Dendritic cell treated with granulocyte-macrophage colony-stimulating factor and Interleukin-4, amounts not matched to agents 40 ng/mL and 50 ng/mL, for 4 days (primary cell): ENCODE data around the gene PDE8B.

Experiments used
- H3K27ac Mint-ChIP-seq: one replicate; pipeline ENCODE4 v1.8.0; 2022; ENCODE audit warnings: mild to moderate bottlenecking, mixed read lengths
- H3K27me3 Mint-ChIP-seq: one replicate; pipeline ENCODE4 v1.8.0; 2022; ENCODE audit warnings: mild to moderate bottlenecking, mixed read lengths
- H3K36me3 Mint-ChIP-seq: one replicate; pipeline ENCODE4 v1.8.0; 2022; ENCODE audit warnings: low read depth, mixed read lengths
- H3K4me1 Mint-ChIP-seq: one replicate; pipeline ENCODE4 v1.8.0; 2022; ENCODE audit warnings: low read depth, mixed read lengths
- H3K4me3 Mint-ChIP-seq: one replicate; pipeline ENCODE4 v1.8.0; 2022; ENCODE audit warnings: mild to moderate bottlenecking, moderate library complexity, mixed read lengths
- H3K9me3 Mint-ChIP-seq: one replicate; pipeline ENCODE4 v1.8.0; 2022; ENCODE audit warnings: mixed read lengths
- intact Hi-C: fragments of 100-400 bp; cut with micrococcal nuclease; formaldehyde crosslinking; loops from one replicate; pipeline ENCODE4 v1.15.0; 2022

Gene PDE8B

GRCh38 chr5:77343165-77343564 is 132.7 kb downstream of the PDE8B start:
- no peak overlapping the region for H3K27ac Mint-ChIP-seq
- H3K4me1 Mint-ChIP-seq: no peaks in the 10 kb centered on the region
- H3K27me3 Mint-ChIP-seq: no peaks in the 10 kb centered on the region
- H3K4me3 Mint-ChIP-seq: no peak overlapping the region
- no peaks in the 10 kb centered on the region for H3K36me3 Mint-ChIP-seq
- no peaks in the 10 kb centered on the region for H3K9me3 Mint-ChIP-seq
- intact Hi-C loops: no loop called here

- Mint-ChIP-seq H3K4me1 (no peaks in the 10 kb centered on the region), H3K36me3 (no peaks in the 10 kb centered on the region), H3K27me3 (no peaks in the 10 kb centered on the region), H3K4me3 (no peak overlapping the region), H3K27ac (no peak overlapping the region), H3K9me3 (no peaks in the 10 kb centered on the region)
- intact Hi-C loops: no loop called here
Observed at GRCh38 chr5:77347435-77348098, 137.1 kb downstream of the PDE8B start.

DNA sequence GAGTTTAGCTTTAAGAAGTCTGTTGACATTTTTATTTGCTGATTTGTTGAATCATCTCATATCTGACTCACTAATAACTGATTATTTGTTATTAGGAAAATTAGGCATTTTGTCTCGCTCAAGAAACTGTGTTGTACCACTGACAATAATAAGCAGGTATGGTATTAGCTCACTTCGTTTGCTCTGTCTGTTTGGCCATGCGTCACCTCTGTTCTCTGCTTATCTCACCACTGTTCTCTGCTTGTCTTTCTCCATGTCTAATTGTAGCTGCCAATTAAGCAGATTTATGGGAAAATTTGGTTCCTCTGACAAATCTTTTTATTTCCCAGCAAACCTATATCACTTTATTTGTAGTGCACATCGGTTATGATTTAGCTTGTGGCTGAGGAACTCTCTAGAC is 142.8 kb downstream of the PDE8B start:
- Mint-ChIP-seq H3K27me3 (peaks cover 2% of the 10 kb centered on the region), H3K4me1 (peaks cover 5% of the 10 kb centered on the region), H3K27ac (no peak overlapping the region), H3K9me3 (no peaks in the 10 kb centered on the region), H3K36me3 (no peaks in the 10 kb centered on the region), H3K4me3 (no peak overlapping the region)
- intact Hi-C loops: no loop called here

GRCh38 chr5:77354454-77354853 is 144.0 kb downstream of the PDE8B start:
- Mint-ChIP-seq H3K27ac (no peak overlapping the region), H3K9me3 (no peaks in the 10 kb centered on the region), H3K27me3 (peaks cover 2% of the 10 kb centered on the region), H3K4me3 (no peak overlapping the region), H3K36me3 (no peaks in the 10 kb centered on the region), H3K4me1 (peaks cover 7% of the 10 kb centered on the region)
- intact Hi-C loops: no loop called here

GRCh38 chr5:77355080-77355479 is 144.6 kb downstream of the PDE8B start:
- H3K4me1 Mint-ChIP-seq: peaks cover 7% of the 10 kb centered on the region
- H3K27ac Mint-ChIP-seq: no peak overlapping the region
- H3K4me3 Mint-ChIP-seq: no peak overlapping the region
- no peaks in the 10 kb centered on the region for H3K36me3 Mint-ChIP-seq
- no peaks in the 10 kb centered on the region for H3K9me3 Mint-ChIP-seq
- intact Hi-C loops: no loop called here
- H3K27me3 Mint-ChIP-seq: peaks cover 2% of the 10 kb centered on the region

DNA sequence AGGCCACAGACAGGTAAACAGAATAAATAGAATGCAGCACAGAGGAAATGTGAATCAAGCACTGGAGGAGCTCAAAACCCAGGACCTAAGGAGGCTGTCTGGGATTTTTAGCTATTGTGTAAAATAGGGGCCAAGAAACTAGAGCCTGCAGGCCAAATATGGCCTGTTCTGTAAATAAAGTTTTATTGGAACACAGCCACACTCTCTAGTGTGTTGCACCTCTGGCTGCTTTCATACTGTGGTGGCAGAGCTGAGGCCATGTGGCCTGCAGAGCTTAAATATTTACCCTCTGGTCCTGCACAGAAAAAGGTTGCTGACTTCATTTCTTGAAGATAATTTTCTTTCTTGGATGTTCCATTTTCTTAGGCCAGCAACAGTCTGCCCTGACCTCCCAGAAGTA is 145.3 kb downstream of the PDE8B start:
- H3K9me3 Mint-ChIP-seq: no peaks in the 10 kb centered on the region
- peaks cover 2% of the 10 kb centered on the region for H3K27me3 Mint-ChIP-seq
- H3K4me3 Mint-ChIP-seq: no peak overlapping the region
- H3K36me3 Mint-ChIP-seq: no peaks in the 10 kb centered on the region
- H3K27ac Mint-ChIP-seq: no peak overlapping the region
- intact Hi-C loops: no loop called here
- peaks cover 7% of the 10 kb centered on the region for H3K4me1 Mint-ChIP-seq

DNA sequence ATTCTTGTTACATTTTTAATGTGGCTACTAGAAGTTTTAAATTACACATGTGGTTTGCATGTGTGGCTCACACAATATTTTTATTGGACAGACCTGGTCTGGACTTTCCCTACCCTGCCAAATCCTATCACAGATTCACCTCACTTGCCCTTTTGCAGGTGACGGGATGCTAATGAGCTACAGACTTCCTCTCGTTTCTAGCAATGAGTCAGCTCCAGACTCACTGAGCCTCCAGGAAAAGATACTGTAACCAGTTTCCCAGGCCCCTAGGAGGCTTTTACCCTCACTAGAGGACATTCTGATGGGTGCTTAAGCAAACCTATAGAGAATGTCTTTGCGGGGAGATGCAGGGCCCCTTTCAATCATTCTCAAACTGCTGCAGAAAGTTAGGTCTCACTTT is 146.3 kb downstream of the PDE8B start:
- peaks cover 7% of the 10 kb centered on the region for H3K4me1 Mint-ChIP-seq
- no peak overlapping the region for H3K4me3 Mint-ChIP-seq
- no peak overlapping the region for H3K27ac Mint-ChIP-seq
- no peaks in the 10 kb centered on the region for H3K36me3 Mint-ChIP-seq
- intact Hi-C loops: no loop called here
- no peaks in the 10 kb centered on the region for H3K9me3 Mint-ChIP-seq
- peaks cover 2% of the 10 kb centered on the region for H3K27me3 Mint-ChIP-seq

DNA sequence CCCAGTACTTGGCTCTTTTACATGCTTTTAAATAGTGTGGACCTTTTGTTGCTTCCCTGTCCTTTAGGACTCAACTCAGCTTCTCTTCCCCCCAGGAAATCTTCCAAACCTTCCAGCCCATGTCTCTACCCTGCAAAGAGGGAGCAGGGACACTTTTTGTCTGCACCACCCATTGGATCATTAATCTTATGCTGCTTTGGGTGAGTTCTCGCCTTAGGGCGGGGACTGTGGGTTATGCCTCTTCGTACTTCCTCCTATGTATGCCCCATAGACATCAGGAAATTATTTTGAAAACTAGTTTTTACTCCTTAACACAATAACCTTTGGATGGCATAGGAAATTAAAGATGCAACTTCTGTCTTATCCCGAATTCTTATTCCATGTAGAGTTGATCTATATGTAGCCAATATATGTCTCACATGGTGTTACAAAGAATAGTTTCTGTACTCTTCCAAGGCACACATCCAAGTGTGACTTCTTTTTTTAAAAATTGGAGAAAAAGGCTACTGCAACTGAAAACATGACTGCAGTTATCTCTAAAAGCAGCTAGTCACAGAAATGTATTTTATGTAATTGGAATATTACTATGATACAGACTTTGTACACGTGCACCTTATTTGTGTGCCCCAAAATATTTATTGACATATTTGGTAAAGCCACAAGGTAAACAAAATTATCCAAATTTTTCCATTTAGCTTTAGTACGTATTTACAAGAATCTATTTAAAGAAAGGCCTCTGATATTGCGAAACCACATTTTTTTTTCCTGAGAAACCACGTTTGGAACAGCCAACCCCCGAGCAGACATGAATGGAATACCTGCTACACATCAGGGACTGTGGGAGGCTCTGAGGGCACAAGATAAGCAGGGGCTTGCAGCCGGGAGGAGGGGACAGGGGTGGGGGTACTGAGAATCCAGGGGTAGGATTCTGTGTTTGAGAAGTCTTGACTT is 148.1 kb downstream of the PDE8B start:
- no peaks in the 10 kb centered on the region for H3K36me3 Mint-ChIP-seq
- no peak overlapping the region for H3K4me3 Mint-ChIP-seq
- intact Hi-C loops: no loop called here
- H3K4me1 Mint-ChIP-seq: peaks cover 7% of the 10 kb centered on the region
- peaks cover 2% of the 10 kb centered on the region for H3K27me3 Mint-ChIP-seq
- no peak overlapping the region for H3K27ac Mint-ChIP-seq
- H3K9me3 Mint-ChIP-seq: no peaks in the 10 kb centered on the region

DNA sequence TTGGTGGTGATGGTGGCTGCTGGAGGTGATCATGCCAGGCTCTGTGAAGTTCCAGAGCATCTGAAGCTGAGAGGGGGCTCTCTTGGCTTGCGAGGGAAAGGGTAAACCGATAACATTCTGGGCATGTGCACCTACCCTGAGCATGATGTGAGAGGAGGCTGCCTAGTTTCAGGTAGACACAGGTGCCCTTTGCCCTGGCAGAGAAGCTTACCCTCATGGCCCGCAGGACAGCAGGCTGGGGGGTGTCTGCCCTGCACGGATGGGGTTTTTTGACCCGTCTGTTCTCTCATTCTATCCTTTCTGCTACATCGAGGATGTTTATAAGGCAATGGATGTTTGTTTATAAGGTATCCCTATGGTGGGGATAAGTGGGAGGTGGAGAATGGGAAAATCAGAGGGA is 148.8 kb downstream of the PDE8B start:
- H3K27me3 Mint-ChIP-seq: peaks cover 2% of the 10 kb centered on the region
- H3K27ac Mint-ChIP-seq: no peak overlapping the region
- no peaks in the 10 kb centered on the region for H3K9me3 Mint-ChIP-seq
- H3K36me3 Mint-ChIP-seq: no peaks in the 10 kb centered on the region
- H3K4me3 Mint-ChIP-seq: no peak overlapping the region
- intact Hi-C loops: no loop called here
- H3K4me1 Mint-ChIP-seq: peaks cover 7% of the 10 kb centered on the region

- H3K27ac Mint-ChIP-seq: no peak overlapping the region
- H3K36me3 Mint-ChIP-seq: no peaks in the 10 kb centered on the region
- H3K9me3 Mint-ChIP-seq: no peaks in the 10 kb centered on the region
- H3K4me3 Mint-ChIP-seq: no peak overlapping the region
- intact Hi-C loops: no loop called here
- no peaks in the 10 kb centered on the region for H3K27me3 Mint-ChIP-seq
- H3K4me1 Mint-ChIP-seq: peaks cover 7% of the 10 kb centered on the region
Observed at GRCh38 chr5:77360381-77360780, 149.9 kb downstream of the PDE8B start.

DNA sequence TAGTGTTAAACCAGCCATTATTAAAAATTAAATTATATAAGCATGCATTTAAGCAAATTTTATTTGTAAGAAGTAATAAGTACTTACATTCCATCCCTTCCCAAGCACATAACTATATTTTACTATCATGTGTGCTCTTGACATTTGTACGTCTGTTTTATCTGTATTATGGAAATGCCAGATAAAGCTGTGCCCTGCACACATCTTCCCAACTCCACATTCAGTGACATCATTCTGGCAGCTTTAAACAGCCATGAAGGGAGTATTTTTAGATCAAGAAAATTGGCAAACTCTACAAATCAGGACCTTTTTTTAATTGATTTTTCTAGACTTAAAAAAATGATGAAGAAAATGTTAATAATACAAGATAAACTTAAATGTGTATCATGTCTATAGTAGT is 150.5 kb downstream of the PDE8B start:
- Mint-ChIP-seq H3K27ac (no peak overlapping the region), H3K9me3 (no peaks in the 10 kb centered on the region), H3K27me3 (no peaks in the 10 kb centered on the region), H3K36me3 (no peaks in the 10 kb centered on the region), H3K4me1 (peaks cover 7% of the 10 kb centered on the region), H3K4me3 (no peak overlapping the region)
- intact Hi-C loops: no loop called here

GRCh38 chr5:77366717-77367500 is 156.4 kb downstream of the PDE8B start:
- intact Hi-C loops: no loop called here
- H3K27me3 Mint-ChIP-seq: no peaks in the 10 kb centered on the region
- no peak overlapping the region for H3K4me3 Mint-ChIP-seq
- H3K27ac Mint-ChIP-seq: no peak overlapping the region
- H3K4me1 Mint-ChIP-seq: peaks cover 5% of the 10 kb centered on the region
- H3K9me3 Mint-ChIP-seq: no peaks in the 10 kb centered on the region
- no peaks in the 10 kb centered on the region for H3K36me3 Mint-ChIP-seq

GRCh38 chr5:77367741-77368140 is 157.3 kb downstream of the PDE8B start:
- Mint-ChIP-seq H3K4me3 (no peak overlapping the region), H3K4me1 (peaks cover 5% of the 10 kb centered on the region), H3K9me3 (no peaks in the 10 kb centered on the region), H3K27me3 (no peaks in the 10 kb centered on the region), H3K36me3 (no peaks in the 10 kb centered on the region), H3K27ac (no peak overlapping the region)
- intact Hi-C loops: no loop called here

DNA sequence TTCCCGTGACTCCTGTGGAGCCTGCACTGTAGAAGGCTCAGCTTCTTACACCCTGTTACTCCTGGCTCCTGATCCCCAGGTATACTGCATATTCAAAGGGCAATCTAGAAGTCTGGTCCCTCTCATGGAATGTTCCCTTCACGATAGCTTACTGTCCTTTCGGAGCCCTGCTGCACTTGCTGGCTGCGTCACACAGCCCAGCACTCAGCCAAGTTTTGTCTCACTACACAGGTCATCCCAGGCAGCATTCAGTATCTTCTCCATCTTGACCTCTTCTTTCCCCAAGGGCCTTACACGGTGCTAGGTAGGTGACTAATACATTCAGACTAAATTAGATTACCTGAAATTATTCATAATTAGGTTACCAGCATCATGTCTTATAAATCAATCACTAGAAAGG is 157.9 kb downstream of the PDE8B start:
- intact Hi-C loops: no loop called here
- Mint-ChIP-seq H3K4me3 (no peak overlapping the region), H3K4me1 (peaks cover 5% of the 10 kb centered on the region), H3K9me3 (no peaks in the 10 kb centered on the region), H3K36me3 (no peaks in the 10 kb centered on the region), H3K27ac (no peak overlapping the region), H3K27me3 (no peaks in the 10 kb centered on the region)
